Left renal cortex interstitium (tissue), 4 donors: ENCODE data around the gene GPRC5B. TPM values are rescaled to one million over a fixed set of nuclear protein-coding genes. Genes with fewer than 3 reads are reported as not detected.

Experiments
- DNase-seq, 4 donors: peaks; one replicate each; pipeline ENCODE4 v3.0.0-alpha.2; 2013; ENCODE audit warnings: low read depth in 4 of 4, low spot score in 2 of 4, missing footprints in 1 of 4
- polyA plus RNA-seq, 4 donors: library from polyadenylated mRNA; unstranded; fragments of 120-200 nt; gene quantifications; one replicate each; pipeline ENCODE4 v1.2.1, GENCODE V29; 2013; ENCODE audit not compliant: insufficient read length in 4 of 4

GPRC5B gene
- polyA plus RNA-seq, 4 donors, result 93.4 to 125 (median 122) TPM

DNA sequence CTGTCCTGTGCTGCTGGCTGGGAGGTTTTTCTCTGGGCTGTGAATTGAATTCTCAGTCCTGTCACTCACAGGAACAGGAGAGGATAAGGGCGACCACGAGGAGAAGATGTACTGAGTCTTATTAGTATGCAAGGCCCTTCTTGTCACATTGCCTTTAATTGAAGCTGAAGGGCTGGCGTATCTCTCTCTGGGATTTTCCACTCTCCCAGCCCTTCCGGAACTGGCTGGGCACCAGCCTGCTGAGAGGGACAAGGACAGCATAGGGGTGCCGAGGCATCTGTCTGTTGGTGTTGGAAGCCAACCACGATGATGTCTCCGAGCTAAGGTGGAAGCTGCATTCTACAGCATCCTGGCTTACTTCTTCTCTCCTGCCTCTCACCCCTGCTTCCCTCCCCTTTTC lies 33.2 kb downstream of the GPRC5B start:
- no peak for DNase-seq

DNA sequence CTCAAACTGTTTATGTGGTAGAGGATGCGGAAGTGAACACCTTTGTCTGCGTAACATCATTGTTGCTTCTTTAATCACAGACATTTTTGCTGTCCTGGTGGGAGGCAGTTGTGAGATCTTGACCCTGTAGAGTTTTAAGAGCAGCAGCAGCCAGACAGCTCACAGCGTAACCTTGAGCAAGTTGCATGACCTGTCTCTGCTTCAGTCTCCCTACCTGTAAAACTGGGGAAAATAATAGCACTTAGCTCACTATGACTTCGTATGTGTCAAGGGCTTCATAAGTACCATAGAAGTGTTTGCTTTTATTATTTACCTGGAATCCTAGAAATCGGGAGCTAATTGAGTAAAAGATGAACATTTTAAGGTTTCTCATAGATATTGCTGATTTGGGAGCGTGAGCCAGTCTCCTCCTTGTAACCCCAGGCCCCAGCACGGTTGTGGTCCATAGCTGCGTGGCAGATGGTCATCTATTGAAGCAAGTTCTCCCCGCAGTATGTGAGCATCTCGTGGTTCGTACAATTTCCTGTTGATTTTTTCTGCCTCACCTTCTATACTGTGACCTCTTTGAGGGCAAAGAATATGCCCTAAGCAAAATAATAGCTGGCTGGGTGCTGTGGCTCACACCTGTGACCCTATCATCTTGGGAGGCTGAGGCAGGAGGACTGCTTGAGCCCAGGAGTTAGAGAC lies 34.4 kb downstream of the GPRC5B start:
- no peak for DNase-seq

DNA sequence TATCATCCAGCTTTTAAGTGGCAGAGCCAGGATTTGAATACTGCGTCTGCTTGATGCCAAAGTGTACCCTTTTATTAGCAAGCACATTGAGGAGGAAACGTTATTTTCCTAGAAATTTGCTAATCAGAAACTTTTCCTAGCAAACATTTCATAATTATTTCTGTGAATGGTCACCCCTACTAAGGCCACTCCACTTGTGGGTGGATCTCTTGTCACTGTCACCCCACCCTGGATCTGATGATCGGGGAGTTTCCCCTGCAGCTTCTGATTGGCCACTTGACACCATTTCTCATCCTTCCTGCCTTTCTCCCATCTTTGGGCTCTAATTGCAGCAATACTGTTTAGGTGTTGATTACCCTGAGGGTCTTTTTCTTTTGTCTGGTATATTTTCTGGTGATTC lies 35.9 kb downstream of the GPRC5B start:
- DNase-seq, result no peak

DNA sequence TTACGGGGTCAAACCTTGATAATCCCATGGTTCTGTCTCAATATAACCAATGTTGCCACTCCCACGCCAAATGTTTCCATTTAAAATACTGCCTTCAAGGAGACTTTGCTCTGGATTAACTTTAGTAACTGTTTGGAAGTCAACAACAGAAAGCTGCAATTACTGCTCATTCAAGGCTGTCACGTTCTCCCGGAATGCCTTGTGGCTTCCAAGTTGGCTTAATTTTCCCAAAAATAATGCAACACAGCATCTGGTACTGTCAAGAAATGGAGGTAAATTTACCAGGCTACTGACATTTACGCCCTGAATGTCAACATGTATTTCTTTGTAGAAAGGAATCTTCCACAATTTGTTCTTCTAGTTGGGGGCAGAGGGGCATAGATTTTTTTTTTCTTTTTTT lies 38.2 kb downstream of the GPRC5B start:
- DNase-seq, result no peak

DNA sequence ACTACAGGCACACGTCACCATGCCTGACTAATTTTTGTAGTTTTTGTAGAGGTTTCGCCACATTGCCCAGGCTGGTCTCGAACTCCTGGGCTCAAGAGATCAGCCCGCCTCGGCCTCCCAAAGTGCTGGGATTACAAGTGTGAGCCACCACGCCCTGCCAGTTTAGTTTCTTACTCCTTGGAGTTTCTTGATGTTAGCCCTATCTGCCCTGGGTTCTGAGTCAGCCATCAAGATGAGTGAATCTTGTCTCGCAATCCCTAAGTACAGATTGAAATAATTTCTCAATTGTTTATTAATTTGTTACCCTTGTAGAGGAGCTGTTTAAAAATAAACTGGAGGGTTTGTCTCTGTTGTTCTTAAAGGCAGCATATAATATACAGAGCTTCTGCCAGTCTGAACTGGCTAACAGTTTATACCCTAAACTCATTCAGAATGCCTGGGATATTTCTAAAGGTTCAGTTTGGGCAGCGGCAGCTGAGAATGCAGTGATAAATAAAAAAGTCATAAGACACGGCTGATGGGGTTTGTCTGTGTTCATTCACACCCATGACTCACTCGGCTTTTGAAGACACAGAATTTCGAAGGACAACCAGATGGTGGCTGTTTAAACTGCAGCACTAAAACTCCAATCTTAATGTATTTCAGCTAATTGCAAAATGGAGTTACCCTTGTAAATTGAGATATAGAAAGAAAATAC lies 39.6 kb downstream of the GPRC5B start:
- no peak for DNase-seq

DNA sequence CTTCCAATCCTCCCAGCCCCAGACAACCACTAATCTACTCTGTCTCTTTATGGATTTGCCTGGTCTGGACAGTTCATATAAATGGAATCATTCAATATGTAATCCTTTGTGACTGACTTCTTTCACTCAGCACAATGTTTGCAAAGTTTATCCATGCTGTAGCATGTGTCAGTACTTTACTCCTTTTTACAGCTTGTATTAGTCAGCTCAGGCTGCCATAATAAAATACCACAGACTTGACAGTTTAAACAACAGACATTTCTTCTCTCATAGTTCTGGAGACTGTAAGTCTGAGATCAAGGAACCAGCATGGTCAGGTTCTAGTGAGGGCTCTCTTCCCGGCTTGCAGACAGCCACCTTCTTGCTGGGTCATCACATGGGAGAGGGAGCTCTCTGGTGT lies 41.3 kb downstream of the GPRC5B start:
- no peak for DNase-seq

DNA sequence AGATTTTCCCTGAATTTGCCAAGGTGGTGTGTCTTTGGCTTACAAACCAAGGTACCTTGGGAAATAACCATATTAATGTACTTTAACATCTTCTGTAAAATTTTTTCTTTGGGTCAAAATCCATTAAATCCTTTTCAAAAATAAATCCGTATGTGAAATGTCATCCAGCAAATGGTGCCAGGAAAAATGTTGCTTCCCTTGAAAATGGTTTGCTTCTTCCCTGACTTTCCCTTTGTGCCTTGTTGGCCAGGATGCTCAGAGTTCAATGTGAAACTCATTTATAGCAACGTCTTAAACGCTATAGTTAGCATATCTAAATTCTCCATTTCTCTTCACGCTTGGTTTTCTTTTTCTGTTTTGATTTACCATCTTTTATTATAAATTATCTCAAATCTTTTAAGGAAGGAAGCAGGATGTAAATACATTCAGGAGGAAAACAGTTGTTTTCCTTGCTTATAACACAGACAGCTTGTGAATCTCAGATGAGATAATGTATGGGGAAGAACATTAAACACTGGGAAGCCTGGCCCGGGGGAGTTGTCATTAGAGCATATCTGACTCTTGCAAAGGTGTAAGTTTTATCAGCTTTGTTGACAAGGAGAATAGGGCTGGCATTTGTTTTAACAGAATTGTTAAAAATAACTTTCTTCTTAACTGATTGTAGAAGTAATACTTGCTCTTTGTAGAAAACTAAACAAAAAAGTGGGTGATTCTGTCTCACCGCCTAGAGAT lies 42.1 kb downstream of the GPRC5B start:
- no peak for DNase-seq

DNA sequence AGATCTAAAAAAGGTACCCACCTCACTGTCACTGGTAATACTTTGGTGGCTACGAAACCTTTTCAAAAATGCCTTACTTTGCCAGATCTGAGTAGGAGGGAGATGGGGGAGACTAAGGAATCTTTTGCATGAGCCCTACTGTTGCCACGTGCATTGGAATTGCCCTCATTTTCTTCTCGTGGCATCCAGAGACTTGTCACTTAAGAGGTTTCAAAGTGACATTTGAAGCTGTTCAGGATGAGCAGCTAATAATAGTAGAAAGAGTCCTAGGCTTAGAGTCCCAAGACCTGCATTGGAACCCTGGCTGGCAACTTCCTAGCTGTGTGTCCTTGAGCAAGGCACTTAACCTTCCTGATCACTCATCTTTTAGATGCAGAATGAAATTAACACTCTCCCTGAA lies 43.5 kb downstream of the GPRC5B start:
- DNase-seq, result no peak

DNA sequence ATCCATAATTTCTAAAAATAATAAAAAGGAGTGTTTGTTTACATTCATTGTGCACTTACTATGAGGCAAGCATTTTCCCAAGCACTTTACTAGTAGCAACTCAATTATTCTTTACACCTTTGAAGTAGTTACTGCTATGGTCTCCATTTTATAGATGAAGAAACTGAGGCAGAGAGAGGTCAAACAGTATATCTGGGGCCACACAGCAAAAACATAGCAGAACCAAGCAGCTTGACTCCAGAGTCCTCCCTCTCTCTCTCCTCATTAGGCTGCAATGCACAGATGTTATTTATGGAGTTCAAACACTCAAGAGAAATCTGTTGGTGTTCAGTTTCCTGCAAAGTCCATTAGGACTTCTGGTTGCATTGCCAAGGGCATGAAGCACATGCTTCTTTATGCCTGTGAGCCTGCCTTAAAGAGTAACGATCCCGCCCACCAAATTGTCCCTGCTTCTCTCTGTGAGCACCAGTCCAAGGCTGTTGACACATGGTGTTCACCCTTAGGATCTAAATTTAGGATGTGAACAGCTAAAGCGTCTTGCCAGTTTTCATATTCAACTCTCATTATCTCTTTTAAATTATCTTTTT lies 44.0 kb downstream of the GPRC5B start:
- no peak for DNase-seq

DNA sequence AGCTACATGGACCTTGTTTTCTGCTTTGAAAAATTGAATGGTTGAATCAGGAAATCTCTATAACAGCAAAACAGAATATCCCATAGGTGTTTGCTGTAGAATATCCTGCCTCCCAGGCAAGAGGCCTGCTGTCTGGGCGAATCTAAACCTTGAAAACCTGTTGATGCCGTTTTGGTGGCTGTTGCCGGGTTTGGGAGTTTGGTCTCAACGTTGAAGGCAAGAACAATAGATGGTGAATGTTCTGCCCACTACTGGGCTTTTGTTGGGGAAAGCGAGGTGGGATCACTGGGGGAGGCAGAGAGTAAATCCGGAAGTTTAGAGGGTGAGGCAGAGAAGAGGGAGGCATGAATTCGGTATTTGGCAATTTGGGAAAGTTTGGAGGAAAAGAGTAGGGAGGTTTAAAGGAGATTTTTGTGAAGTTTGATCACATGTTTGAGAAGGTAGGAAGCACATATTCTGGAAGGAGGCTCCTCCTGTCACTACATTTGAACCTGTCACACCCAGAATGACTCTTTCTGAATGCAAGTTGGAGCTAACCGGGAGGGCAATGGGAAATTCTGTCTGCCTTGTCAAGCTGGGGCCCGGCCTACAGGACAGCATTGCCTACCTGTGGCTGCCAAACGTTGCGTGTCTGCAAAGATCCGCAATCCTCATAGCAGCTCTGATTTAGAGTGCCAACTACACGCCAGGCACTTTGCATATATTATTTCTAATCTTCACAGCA lies 46.5 kb downstream of the GPRC5B start:
- DNase-seq, result no peak

DNA sequence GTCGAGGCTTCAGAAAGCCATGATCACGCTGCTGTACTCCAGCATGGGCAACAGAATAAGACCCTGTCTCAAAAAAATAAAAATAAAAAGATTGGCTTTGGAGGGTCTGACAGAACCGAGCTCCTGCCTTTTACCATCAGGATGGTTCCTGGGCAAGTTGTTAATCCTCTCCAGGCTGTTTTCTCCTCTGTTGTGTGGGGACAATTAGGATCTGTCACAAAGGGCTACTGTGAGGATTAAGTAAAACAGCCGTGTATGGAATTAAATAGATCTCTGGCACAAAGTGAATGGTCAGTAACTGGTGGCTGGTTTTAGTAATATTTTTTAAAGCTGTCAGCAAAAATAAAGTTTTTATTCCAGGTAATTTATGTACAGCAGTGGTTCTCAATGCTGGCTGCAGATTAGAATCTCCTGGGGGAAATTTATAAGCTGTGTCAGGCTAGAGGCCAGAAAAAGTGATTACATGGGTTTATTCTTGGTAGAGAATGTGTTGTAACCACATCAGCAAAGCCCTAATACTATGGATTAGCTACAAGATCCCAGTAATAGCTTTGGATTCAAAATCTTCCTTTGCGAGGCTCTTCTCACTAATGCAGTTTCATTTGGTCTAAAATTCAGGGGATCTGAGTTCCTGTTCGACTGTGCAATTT lies 47.2 kb downstream of the GPRC5B start:
- DNase-seq, result no peak

DNA sequence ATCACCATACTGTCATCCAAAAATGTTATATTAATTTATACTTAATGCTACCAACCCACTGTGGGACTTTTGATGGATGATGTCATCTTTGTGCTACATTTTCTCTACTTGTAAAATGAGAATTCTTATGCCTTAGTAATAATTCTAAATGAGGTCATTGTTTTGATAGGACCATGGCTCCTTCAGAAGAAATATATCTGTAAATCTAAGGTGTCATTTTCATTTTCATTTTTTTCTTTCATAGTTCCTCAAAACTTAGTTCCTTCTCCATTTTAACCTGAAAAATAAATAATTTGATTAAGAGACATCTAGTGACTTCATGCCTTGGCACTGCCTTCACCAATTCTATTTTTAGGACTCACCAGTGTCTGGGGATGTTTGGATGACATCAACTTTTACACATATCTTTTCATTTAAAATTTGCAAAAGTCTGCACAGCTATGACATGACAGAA lies 48.7 kb downstream of the GPRC5B start:
- no peak for DNase-seq

DNA sequence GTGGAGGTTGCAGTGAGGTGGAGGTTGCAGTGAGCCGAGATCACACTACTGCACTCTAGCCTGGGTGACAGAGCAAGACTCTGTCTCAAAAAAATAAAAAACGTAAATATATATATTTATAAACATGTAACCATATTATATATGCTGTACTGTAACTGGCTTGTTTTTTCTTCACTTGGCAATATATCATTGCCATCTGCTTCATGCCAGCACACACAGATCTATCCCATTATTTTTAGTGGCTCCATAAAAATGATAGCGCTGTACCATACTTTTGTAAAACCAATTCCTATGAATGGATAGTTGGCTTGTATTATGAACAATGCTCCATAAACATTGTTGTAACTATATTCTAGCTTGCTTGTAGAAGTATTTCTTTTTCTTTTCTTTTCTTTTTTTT lies 49.5 kb downstream of the GPRC5B start:
- no peak for DNase-seq

DNA sequence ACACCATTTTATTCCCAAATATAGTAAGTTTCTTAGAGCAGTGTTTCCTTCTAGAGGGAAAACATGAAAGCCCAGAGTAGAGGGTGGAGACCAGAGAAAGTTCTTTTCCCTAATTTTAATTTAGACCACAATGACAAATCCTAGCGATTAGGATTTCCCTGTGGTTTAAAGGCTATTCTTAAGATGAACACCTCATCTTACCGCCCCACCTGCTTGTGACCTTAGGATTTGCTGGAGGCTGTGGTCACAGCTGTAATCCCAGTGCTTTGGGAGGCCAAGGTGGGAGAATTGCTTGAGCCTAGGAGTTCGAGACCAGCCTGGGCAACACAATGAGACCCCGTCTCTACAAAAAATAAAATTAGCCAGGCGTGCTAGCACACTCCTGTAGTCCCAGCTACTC lies 51.1 kb downstream of the GPRC5B start:
- DNase-seq, result no peak

DNA sequence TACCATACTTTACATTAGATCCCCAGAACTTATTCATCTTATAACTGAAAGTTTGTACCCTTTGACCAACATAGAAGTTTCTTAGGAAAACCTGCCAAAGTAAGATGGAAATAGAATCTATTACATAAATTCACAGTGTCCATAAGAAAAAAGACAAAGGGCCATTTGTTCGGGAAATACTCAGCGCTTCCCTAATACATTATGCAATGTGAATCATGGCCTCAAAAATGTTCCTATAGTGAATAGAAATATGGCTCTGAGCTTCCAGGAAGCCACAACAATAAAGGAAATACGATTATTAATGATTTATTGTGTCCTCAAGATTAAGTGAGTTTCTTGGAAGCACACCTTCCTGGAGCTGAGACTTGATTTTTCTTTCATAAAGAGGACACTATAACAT lies 51.5 kb downstream of the GPRC5B start:
- DNase-seq, result no peak

DNA sequence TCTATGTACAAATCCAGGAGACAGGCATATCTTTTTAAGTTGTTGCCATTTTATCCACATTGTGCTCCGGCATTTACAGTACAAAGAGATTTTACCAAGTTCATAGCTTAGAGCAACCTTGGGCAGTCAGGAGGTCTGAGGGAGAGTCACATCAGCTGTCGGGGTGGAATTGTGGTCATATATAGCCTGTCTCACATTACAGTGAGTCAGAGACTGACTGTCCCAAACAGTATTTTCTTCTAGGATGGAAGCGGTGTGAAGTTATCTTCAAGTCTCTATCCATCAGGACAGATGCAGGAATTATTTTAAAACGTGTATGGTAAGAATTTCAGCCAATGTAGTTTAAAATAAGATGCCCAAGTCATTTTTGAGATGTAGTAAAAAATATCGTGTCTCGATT lies 53.0 kb downstream of the GPRC5B start:
- no peak for DNase-seq

DNA sequence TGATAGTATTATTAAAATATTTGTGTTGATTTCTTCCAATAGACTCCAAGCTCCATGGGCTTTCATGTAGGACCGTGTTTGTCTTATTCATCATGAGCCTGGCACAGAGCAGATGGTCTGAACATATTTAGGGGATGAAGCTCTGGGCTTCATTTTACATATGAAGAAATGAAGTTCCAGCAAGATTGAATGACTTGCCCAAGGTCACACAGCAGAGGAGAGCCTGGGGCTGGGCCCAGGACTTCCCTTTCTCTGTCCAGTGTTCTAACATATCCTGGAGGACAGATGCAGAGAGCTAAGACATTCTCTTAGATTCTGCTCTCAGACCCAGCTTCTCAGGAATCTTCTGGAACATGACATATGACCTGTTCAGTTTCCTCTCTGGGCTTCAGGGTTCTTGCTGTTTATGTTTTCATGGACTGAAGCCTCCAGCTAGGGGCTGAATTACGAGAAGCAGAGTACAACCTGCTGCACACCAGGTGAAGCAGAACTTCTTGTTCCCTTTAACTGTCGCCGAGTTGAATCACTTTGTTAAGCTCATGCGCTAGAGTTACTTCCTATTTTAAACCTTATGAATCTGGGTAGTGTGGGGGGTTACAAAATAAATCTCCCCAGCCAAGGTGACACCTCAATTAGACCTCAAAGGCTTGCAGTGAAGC lies 53.6 kb downstream of the GPRC5B start:
- DNase-seq, result no peak

DNA sequence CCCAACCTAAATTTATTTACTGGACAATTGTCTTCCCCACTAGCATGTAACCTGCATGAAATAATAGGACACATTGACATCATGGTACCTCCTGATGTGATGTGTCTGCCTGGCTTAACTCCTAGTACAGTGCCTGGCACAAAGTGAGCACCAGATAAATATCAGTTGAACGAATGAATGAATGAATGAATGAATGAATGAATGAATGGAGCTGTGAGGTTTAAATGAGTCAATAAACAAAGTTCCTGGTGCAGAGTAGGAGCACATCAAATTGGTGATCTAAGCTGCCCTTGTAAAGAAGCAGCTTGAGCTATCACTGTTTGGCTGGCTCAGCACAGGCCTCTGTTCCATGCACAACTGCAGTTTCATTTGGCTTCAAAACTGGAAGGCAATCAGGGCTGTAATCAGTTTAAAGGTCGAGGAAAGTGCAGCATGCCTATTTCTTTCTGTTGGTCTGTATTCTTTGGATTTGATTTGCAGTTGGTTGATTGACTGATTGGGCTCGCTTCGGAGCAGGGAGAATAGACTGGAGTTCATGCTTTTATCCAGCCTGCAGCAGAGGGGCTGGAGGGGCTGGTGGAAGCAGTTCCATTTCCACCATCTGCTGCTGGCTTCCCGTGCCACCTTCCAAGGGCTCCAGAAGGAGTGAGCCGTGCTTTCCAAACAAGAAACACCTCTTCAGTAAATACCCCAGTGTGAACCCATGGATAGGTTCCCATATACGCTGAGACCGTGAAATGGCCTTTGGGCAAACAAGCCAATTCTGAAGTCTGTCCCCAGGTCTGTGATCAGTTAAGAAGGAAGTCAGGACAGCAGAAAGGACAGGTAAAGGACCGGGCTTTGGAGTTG lies 54.6 kb downstream of the GPRC5B start:
- no peak for DNase-seq

DNA sequence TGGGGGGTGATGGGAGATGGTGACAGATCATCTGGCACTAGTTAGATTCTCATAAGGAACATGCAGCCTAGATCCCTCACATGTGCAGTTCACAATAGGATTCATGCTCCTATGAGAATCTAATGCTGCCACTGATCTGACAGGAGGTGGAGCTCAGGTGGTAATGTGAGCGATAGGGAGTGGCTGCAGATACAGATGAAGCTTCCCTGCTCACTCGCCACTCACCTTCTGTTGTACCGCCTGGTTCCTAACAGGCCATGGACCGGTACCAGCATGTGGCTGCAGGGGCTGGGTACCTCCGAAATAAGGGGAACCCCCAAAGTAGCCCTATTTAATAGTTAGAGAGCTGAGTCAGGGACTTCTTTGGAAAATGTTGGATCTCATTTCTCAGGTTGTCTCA lies 60.4 kb downstream of the GPRC5B start:
- no peak for DNase-seq
